T-helper 9 cell (primary cell): Measurements from ENCODE around the gene MLLT1.

Experiments used
- DNase-seq: peaks from one replicate; pipeline ENCODE4 v3.0.0-alpha.2; 2020

The MLLT1 gene

DNA sequence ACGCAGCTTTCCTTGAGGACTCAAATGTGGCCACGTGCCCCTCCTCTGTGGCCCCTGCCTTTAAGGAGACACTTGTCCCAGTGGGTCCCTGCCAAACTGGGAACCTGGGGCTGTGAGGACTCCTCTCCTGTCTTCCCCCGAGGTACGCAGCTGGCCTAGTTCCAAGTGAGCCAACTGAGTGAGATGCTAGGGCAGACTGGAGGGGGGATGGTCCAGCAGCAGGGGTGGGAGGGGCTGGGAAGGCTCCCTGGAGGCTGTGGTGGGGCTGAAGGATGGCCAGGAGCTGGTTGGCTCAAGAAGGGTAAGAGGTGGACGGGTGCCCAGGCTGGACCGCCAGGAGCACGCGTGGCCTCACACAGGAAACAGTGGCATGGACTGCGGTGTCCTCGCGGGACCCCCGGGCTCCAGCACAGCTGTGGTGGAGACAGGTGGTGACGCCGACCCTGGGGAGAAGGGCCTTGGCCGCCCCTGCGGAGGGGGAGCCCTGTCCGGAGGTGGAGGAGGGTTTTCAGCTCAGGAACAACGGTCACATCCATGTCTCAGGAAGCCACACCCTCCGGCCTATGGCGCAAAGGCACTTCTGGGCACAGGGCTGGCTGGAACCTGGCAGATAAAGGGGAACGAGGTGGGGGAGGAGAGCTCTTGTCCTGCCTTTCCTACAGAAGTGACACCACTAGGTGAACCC, 45.8 kb downstream of the MLLT1 start:
- DNase-seq, result no peak

- no peak for DNase-seq
Measured at GRCh38 chr19:6233056-6233826, 46.5 kb downstream of the MLLT1 start.

- no peak for DNase-seq
Measured at GRCh38 chr19:6232601-6233055, 47.1 kb downstream of the MLLT1 start.

- DNase-seq, result no peak
Measured at GRCh38 chr19:6230991-6231448, 48.8 kb downstream of the MLLT1 start.

- no peak for DNase-seq
Measured at GRCh38 chr19:6229951-6230712, 49.6 kb downstream of the MLLT1 start.

GRCh38 chr19:6229216-6229913, 50.4 kb downstream of the MLLT1 start:
- DNase-seq, result no peak

GRCh38 chr19:6228551-6229215, 51.1 kb downstream of the MLLT1 start:
- DNase-seq, result no peak

GRCh38 chr19:6227936-6228325, 51.8 kb downstream of the MLLT1 start:
- no peak for DNase-seq

GRCh38 chr19:6227156-6227935, 52.4 kb downstream of the MLLT1 start:
- DNase-seq, result no peak

DNA sequence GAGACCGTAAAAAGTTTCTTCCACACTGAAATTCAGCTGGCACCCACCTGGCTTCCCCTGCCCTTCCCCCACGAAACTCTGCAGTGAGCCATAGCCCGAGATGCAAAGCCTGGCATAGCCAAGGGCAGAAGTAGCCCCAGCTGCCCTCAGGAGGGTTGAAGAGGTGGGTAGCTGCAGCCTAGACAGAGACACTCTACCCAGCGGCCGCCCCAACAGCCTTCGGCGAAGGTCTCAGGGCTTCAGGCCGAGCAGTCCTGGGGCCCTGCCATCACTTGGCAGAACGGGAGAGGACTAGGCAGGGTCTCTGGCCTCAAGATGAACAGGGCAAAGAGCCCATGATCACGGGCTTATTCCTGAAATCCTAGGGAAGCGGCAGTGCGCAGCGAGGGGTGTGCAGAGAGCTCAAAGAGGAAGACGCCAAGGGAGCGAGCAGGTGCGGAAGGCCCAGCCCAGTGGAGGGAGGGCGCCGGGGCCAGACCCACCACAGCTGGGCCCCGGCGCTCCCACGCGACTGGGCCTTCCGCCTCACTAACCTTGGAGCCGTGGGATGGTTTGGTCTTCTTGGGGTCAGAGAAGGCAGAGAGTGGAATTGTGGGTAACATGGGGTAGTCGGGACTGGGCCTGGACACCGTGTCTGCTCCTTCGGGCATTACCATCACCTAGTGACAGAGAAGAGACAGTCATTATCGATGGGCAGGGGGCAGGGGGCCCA, 53.2 kb downstream of the MLLT1 start:
- DNase-seq, result no peak

DNA sequence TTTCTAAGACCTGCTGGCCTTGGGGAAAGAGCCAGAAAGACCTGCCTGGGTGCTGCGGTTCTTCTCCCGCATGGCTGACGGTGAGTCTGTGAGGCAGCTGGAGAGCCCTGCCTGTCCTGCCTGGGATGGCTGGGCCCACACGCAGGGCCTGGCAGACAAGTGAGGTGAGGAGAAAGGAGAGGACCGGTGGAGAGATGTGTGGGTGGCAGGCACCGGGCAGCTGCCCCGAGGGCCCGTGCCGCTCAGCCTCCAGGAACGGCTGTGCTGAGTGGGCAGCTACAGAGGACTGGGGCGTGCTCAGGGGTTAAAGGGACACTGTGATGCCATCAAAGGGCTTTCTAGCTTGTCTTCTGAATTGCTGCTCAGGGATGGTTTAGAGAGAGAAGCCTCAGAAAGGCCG, 53.8 kb downstream of the MLLT1 start:
- DNase-seq, result no peak

DNA sequence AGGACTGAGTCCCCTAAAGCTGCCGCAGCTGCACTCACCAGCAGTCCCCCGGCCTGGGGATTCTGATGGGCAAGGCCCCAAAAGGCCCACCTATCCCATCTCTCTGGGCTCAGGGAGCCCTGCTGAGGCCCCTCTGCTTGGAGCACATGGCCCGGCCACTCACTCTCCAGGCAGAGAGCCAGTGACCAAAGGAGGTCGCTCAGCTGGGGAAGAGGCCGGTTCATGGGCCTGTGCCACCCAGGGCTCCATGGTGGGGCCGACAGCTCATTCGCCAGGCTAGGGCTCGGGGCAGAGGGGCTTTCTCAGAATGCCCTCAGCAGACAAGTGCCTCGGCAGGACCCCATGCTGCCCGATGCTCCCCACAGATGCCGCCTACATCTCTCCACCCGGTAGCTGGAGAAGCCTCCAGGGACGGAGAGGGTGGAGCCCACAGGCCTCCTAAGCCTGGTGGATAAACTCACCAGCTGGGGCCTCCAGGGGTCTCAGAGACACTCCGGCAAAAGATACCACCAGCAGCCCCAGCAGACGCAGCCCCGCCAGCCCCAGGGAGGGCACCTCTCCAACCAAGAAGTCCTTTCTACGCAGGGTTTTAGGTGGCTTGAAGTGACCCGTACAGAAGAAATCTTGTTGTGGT, 54.4 kb downstream of the MLLT1 start:
- no peak for DNase-seq

- no peak for DNase-seq
Measured at GRCh38 chr19:6224308-6224675, 55.5 kb downstream of the MLLT1 start.

DNA sequence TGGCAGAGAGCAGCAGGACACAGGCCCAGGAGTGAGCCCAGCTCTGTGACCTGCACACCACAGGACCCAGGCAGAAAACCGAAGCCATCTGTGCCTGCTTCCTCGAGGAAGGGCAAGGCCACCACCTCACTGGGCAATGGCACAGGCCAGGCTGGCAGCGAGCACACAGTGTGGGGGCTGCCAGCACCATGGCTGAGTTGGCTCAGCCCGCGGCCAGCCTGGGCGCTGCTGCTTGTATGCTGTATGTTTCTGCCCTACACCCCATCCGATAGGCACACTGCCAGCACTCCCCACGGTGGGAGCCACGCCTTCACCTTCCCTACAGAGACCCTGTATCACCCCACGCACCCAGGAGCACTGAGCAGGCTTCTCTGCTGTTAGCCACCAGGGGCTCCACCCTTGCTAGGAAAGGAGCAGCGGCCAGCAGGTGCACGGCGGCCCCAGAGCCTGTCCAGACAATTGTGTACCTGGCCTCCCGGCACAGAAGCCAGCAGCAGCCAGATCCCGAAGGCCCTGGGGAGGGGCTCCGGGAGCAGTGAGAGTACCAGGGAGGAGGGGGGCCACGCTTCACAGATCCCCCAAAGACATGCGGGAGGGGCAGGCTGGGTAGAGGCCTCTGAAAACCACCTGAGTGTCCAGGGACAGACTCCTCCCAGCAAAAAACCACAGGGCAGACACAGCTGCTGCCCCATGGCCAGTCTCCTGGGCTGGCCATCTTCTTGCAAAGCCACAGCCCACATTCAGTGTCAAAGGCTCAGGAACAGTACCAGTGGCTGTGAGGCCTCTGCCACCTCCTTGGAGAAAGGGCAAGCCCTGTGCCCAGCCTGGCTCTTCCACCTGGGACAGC, 56.1 kb downstream of the MLLT1 start:
- DNase-seq, result no peak

GRCh38 chr19:6222884-6223283, 56.9 kb downstream of the MLLT1 start:
- DNase-seq, result no peak

DNA sequence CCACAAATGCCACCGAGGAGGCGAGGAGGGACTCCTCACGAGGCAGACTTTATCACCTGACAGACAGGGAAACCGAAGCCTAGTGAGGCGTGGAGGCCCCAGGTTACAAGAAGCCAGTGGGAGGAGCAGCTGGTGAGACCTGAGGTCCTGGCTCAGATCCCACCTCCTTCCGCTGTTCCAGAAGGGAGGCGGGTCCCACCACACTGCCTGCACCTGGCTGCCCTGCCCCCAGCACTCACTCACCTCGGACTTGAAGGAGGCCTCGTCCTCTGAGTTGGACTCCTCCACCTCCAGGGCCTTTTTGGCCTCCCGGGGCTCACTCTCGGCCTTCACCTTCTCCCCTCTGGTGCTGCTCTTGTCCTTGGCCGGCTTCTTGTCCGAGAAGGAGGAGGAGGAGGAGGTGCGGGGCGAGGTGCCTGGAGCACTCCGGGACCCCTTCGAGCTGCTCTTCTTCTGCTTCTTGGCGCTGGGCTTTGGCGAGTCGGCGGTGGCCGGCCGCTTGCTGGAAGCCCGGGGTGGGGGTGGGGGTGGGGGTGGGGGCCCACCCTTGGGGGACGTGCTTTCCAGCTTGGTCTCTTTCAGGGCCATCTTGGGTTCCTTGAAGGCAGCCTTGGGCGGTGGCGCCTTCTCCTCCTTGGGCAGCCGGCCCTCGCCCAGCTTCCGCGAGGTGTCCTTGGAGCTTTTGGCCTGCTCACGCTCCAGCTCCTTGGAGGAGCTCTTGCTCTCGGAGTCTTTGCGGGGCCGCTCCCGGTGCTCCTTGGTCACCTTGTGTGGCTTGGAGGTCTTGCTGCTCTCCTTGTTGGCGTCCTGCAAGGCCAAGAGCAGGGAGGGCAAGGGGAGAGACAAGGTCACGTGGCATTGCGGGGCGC, 57.7 kb downstream of the MLLT1 start:
- no peak for DNase-seq

GRCh38 chr19:6221220-6221877, 58.4 kb downstream of the MLLT1 start:
- no peak for DNase-seq
